Gastrocnemius medialis (tissue), 4 donors: ENCODE results near the gene GYPC. TPM values are rescaled to one million over a fixed set of nuclear protein-coding genes. Genes with fewer than 3 reads are reported as not detected.
A peak's percentile ranks its signal among the peaks of the same experiment; 100 is the strongest.

Source experiments
- ATAC-seq, 2 donors: fragments of 150-250 bp; one replicate each; pipeline ENCODE4 v1.9.1; 2016
- DNase-seq, 2 donors: peaks; one replicate each; pipeline ENCODE4 v3.0.0-alpha.2; 2019
- H3K27ac ChIP-seq, 4 donors: fragments of 200-600 bp; sonication (generic); 1 replicate in 1 of 4; 2 replicates in 3 of 4; pipeline ENCODE4 v1.5.1; 2016 to 2018; ENCODE audit warnings: mild to moderate bottlenecking in 2 of 4, moderate library complexity in 1 of 4
- H3K27me3 ChIP-seq, 3 donors: fragments of 200-600 bp; sonication (generic) in 2 of 3; 1 replicate in 1 of 3; 2 replicates in 2 of 3; pipeline versions ENCODE4 v1.5.1 to v1.6.0; 2016 to 2019; ENCODE audit warnings: mild to moderate bottlenecking in 1 of 3, moderate library complexity in 1 of 3
- H3K36me3 ChIP-seq, 2 donors: fragments of 200-600 bp; sonication (generic) in 1 of 2; one replicate each; pipeline ENCODE4 v1.5.1; 2017 to 2018
- H3K4me1 ChIP-seq, 2 donors: fragments of 200-600 bp; sonication (generic) in 1 of 2; one replicate each; pipeline ENCODE4 v1.5.1; 2016 to 2017; ENCODE audit warnings: mild to moderate bottlenecking in 2 of 2
- H3K4me3 ChIP-seq, 4 donors: fragments of 200-600 bp; sonication (generic) in 3 of 4; 1 replicate in 1 of 4; 2 replicates in 3 of 4; pipeline ENCODE4 v1.5.1; 2016 to 2019; ENCODE audit warnings: mild to moderate bottlenecking in 2 of 4
- H3K9me3 ChIP-seq, 3 donors: fragments of 200-600 bp; sonication (generic) in 2 of 3; 1 replicate in 1 of 3; 2 replicates in 2 of 3; pipeline ENCODE4 v1.5.1; 2016 to 2019
- POLR2A ChIP-seq, 2 donors: fragments of 450-650 bp; IDR thresholded peaks; one replicate each; pipeline ENCODE4 v1.6.1; 2017; ENCODE audit warnings: antibody characterized with exemption in 2 of 2, mild to moderate bottlenecking in 2 of 2, moderate library complexity in 2 of 2
- in situ Hi-C, 4 donors: fragments of 200-750 bp; cut with MboI; loops; one replicate each; pipeline versions ENCODE4 v1.15.0 to v1.8.0; 2017; ENCODE audit warnings: low sequenced_read_pairs in 4 of 4
- intact Hi-C: fragments of 100-400 bp; cut with DNase I; formaldehyde crosslinking; loops from one replicate; pipeline ENCODE4 v1.15.1; 2023; ENCODE audit warnings: low total_unique reads
- total RNA-seq, 4 donors: library from RNA; depleted of rRNA; stranded (reverse); fragments of >200 nt; gene quantifications; one replicate each; pipeline versions ENCODE4 v1.1.0 to v1.2.3, GENCODE V29; 2016
- TF ChIP-seq, protein P1 (sequence below), 5 experiments: fragments of 450-650 bp in 3 of 5; fragments of 200-600 bp in 2 of 5; sonication (generic) in 2 of 5; IDR thresholded peaks in 4 of 5; conservative IDR thresholded peaks in 1 of 5; 1 replicate in 4 of 5; 2 replicates in 1 of 5; pipeline ENCODE4 v1.5.1; 2016 to 2019; ENCODE audit warnings: antibody characterized with exemption in 5 of 5, mild to moderate bottlenecking in 3 of 5, moderate library complexity in 3 of 5

The GYPC gene
- total RNA-seq, 4 donors from 2014 or later: 66.3 to 82.0 (median 71.9) TPM

DNA sequence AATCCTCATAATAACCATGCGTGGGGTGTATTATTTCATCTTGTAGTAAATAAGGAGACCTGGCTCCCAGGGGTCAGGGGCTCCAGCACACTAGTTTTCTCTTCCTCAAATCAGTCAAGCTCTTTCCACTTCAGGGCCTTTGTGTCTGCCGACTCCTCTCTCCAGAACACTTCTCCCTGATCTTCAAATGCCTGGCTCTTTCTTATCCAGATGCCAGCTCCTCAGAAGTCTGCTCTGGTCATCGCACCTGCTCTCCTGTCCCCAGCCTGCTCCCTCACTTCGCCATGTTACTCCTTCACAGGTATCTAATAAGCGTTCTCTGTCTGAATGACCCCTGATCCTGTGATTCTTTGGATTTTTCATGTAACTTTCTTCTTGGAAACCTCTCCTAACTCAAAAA lies 62.0 kb downstream of the GYPC start:
- DNase-seq (no peak), ATAC-seq (no peak)
- H3K36me3 ChIP-seq: no peaks in the 10 kb centered on the region
- intact Hi-C loops: no loop called here
- no peak overlapping the region for H3K4me3 ChIP-seq
- no peak overlapping the region for H3K27ac ChIP-seq
- peaks cover 7 to 30% of the 10 kb centered on the region in 2 donors for H3K4me1 ChIP-seq
- H3K9me3 ChIP-seq: no peaks in the 10 kb centered on the region
- TF ChIP-seq POLR2A (IDR thresholded peaks at IDR 0.05): no peak
- TF ChIP-seq, protein P1, sequence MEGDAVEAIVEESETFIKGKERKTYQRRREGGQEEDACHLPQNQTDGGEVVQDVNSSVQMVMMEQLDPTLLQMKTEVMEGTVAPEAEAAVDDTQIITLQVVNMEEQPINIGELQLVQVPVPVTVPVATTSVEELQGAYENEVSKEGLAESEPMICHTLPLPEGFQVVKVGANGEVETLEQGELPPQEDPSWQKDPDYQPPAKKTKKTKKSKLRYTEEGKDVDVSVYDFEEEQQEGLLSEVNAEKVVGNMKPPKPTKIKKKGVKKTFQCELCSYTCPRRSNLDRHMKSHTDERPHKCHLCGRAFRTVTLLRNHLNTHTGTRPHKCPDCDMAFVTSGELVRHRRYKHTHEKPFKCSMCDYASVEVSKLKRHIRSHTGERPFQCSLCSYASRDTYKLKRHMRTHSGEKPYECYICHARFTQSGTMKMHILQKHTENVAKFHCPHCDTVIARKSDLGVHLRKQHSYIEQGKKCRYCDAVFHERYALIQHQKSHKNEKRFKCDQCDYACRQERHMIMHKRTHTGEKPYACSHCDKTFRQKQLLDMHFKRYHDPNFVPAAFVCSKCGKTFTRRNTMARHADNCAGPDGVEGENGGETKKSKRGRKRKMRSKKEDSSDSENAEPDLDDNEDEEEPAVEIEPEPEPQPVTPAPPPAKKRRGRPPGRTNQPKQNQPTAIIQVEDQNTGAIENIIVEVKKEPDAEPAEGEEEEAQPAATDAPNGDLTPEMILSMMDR (IDR thresholded peaks at IDR 0.05 in 4 of 5, conservative IDR thresholded peaks at IDR 0.05 in 1 of 5): no peak
- H3K27me3 ChIP-seq: no peaks in the 10 kb centered on the region
- in situ Hi-C loops: no loop called here

DNA sequence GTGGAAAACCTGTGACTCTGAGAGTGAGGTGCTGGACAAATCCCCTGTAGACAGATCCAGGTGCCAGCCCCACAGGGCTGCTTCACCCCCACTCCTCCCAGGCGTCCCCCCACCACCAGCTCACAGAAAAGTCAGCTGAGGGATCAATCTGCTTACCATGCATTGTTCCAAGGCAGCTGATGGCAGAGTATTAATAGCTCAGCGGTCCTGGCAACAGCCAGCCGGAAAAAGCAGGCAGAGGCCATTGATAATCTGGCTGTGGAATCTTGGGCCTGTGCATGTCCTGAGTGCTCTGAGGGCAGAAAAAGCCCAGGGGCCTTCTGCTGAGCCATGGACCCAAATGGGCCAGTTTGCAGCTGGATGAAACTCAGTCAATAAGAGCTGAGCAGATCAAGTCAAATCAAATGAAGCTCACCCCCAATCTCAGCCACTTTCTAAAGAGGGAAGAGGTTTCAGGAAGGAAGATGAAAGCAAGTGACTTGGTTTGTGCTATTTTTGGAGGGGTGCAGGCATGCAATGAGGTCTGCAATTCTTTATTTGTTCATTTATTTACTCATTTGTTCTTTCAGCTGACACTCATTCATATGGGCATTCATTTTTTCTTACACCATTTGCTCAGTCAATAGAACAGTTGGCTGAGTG lies 63.4 kb downstream of the GYPC start:
- H3K4me1 ChIP-seq: peaks cover 7 to 30% of the 10 kb centered on the region in 2 donors
- peak overlapping the region in 1 of 4 donors; percentile 38 for H3K27ac ChIP-seq
- no peaks in the 10 kb centered on the region for H3K36me3 ChIP-seq
- H3K9me3 ChIP-seq: no peaks in the 10 kb centered on the region
- no peak for ATAC-seq
- TF ChIP-seq, protein P1 (IDR thresholded peaks at IDR 0.05 in 4 of 5, conservative IDR thresholded peaks at IDR 0.05 in 1 of 5): no peak
- no peak for TF ChIP-seq POLR2A (IDR thresholded peaks at IDR 0.05)
- H3K27me3 ChIP-seq: no peaks in the 10 kb centered on the region
- H3K4me3 ChIP-seq: no peak overlapping the region
- no peak for DNase-seq
- intact Hi-C loops (no loop called here), in situ Hi-C loops (no loop called here)

DNA sequence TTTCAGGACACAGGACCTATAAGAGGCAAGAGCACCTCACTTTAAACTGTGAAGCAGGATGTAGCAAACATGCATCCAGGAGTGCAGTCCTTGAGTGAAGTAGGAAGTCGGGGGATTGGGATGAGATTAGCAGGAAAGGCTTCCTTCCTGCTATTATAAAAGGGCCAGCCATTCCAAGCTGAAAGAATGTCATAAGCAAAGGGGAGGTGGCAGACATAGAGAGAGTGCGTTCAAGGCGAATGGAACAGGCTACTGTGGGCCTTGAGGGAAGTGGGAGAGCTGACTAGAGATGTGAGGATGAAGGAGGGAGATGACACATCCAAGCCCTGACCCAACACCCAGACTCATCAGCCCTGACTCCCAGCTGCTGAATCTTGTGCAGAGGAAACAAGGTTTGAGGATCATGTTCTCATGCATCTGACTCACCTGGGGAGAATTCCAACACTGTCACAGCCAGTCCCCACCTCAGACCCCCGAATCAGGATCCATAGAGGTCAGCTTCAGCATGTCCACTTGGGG lies 63.9 kb downstream of the GYPC start:
- in situ Hi-C loops (no loop called here), intact Hi-C loops (no loop called here)
- peaks cover 7 to 30% of the 10 kb centered on the region in 2 donors for H3K4me1 ChIP-seq
- H3K27ac ChIP-seq: peak overlapping the region in 1 of 4 donors; percentile 38
- DNase-seq (no peak), ATAC-seq (peak in 1 of 2 donors; percentile 38)
- no peaks in the 10 kb centered on the region for H3K36me3 ChIP-seq
- no peak for TF ChIP-seq POLR2A (IDR thresholded peaks at IDR 0.05)
- TF ChIP-seq, protein P1 (IDR thresholded peaks at IDR 0.05 in 4 of 5, conservative IDR thresholded peaks at IDR 0.05 in 1 of 5): no peak
- H3K9me3 ChIP-seq: peaks cover 0 to 3% (median 0%) of the 10 kb centered on the region in 3 donors
- no peaks in the 10 kb centered on the region for H3K27me3 ChIP-seq
- no peak overlapping the region for H3K4me3 ChIP-seq

DNA sequence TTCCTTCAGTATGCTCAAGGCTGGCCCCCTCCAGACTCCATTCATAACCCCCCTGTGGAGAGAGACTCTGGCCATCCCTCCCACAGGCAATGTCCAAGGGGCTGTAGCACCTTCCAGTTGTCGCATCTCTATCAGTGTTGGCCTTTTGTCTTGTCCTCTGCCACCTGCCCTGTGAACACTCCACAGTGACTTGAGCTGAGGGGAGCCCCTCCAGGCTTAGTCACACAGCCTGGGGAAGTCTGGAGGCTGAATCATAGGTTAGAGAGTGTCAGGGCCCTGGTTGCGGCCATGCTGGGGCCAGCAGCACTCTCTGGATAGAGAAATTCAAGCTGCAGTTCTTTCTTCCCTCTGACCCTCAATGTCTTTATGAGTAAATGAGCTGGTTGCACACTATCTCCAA lies 64.7 kb downstream of the GYPC start:
- TF ChIP-seq, protein P1 (IDR thresholded peaks at IDR 0.05 in 4 of 5, conservative IDR thresholded peaks at IDR 0.05 in 1 of 5): no peak
- TF ChIP-seq POLR2A (IDR thresholded peaks at IDR 0.05): no peak
- Histone ChIP-seq H3K27ac (no peak overlapping the region), H3K36me3 (no peaks in the 10 kb centered on the region), H3K9me3 (peaks cover 0 to 7% (median 0%) of the 10 kb centered on the region in 3 donors), H3K27me3 (no peaks in the 10 kb centered on the region), H3K4me3 (no peak overlapping the region), H3K4me1 (peaks cover 7 to 30% of the 10 kb centered on the region in 2 donors)
- in situ Hi-C loops (no loop called here), intact Hi-C loops (no loop called here)
- ATAC-seq (no peak), DNase-seq (no peak)
